ENCODE data around the gene GNG12.

DNA sequence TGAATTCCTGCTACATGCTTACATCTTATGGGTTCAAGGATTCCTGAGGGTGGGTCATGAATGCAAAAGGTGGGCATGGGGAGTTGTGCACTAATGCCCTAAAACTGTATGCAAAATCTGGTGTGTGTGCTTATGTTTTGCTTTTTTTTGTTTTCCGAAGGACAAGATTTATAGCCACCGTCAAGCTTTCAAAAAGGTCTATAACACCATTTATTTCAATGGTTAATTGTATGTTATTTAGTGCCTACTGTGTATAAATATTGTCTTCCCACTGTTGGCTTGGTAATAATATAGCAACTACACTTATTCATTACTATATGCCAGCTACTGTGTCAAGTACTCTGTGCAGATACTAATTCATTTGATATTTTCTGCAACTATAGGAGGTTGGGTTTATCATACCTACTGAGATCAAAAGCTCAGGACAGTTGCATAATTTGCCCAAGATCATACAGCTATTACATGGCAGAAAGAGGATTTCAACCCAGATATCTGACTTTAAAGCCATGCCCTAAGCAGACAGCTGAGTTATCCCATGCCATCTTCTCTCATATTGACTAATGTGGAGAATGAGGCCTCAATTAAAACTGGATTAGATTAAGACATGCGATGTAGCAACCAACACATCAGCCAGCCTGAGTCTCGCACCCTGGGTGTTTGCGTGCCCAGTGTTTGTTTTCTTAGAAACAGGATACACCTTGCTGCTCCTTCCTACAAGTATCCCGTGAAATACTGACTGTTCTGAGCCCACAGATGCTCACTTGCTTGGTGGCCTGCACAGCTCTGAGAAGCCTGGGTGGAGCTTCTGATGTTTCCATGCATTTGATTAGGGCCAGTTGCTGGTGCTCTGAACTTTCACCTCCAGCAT lies 113.7 kb downstream of the GNG12 start:
- TF ChIP-seq EZH2 (IDR thresholded peaks at IDR 0.05; ENCODE audit: low read length) = no peak
- TF ChIP-seq, protein P1, sequence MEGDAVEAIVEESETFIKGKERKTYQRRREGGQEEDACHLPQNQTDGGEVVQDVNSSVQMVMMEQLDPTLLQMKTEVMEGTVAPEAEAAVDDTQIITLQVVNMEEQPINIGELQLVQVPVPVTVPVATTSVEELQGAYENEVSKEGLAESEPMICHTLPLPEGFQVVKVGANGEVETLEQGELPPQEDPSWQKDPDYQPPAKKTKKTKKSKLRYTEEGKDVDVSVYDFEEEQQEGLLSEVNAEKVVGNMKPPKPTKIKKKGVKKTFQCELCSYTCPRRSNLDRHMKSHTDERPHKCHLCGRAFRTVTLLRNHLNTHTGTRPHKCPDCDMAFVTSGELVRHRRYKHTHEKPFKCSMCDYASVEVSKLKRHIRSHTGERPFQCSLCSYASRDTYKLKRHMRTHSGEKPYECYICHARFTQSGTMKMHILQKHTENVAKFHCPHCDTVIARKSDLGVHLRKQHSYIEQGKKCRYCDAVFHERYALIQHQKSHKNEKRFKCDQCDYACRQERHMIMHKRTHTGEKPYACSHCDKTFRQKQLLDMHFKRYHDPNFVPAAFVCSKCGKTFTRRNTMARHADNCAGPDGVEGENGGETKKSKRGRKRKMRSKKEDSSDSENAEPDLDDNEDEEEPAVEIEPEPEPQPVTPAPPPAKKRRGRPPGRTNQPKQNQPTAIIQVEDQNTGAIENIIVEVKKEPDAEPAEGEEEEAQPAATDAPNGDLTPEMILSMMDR (optimal IDR thresholded peaks at IDR 0.05 in 1 of 3, IDR thresholded peaks at IDR 0.05 in 1 of 3, conservative IDR thresholded peaks at IDR 0.05 in 1 of 3; ENCODE audit: extremely low read depth in 1 of 3, insufficient read depth in 2 of 3, low read length in 3 of 3) = no peak

All from keratinocyte (primary cell).